Endothelial cell of umbilical vein (primary cell): Measurements from ENCODE around the gene ADCY5. TPM values are rescaled to one million over a fixed set of nuclear protein-coding genes. Genes with fewer than 3 reads are reported as not detected.

ENCODE experiments used
- BruUV-seq: library from RNA; stranded (reverse); fragments of 400-500 nt; replicated peaks from 2 replicates; lab custom pipeline; 2021; lab: Mats Ljungman, UMichigan
- CTCF ChIA-PET: fragments of 300-600, 350-600 bp; sonication (Branson Sonifier 250); formaldehyde crosslinking; loops from one replicate; lab custom pipeline; 2021; ENCODE audit warnings: antibody characterized with exemption, inconsistent platforms; lab: Charles Lee
- POLR2A ChIA-PET: fragments of 300-600, 350-600 bp; sonication (Branson Sonifier 250); formaldehyde crosslinking; loops from one replicate; lab custom pipeline; 2021; ENCODE audit warnings: antibody characterized with exemption, inconsistent platforms; lab: Charles Lee
- DNase-seq: peaks from one replicate; pipeline ENCODE4 v3.0.0-alpha.2; 2011; ENCODE audit warnings: low read depth, low spot score
- FAIRE-seq: peaks from 2 replicates; lab custom pipeline; 2011; peaks lifted over from hg19 to GRCh38; lab: Jason Lieb, UNC
- H2AFZ ChIP-seq: 2 replicates; pipeline ENCODE4 v1.6.0; 2012; ENCODE audit warnings: low read depth, low read length, control low read depth, inconsistent platforms
- H3K27ac ChIP-seq: 2 replicates; pipeline ENCODE4 v1.5.1; 2011; ENCODE audit warnings: low read depth, mild to moderate bottlenecking, control low read depth, low read length, moderate library complexity; ENCODE audit not compliant: insufficient read depth
- H3K27me3 ChIP-seq, 2 experiments: 2 replicates each; pipeline versions ENCODE4 v1.6.0 to v1.6.1; 2011; ENCODE audit warnings: low read length in 2 of 2, mixed read lengths in 1 of 2; ENCODE audit not compliant: control insufficient read depth in 2 of 2, insufficient read depth in 2 of 2
- H3K36me3 ChIP-seq, 2 experiments: 2 replicates in 1 of 2; 3 replicates in 1 of 2; pipeline ENCODE4 v1.5.1; 2011; ENCODE audit warnings: low read length in 2 of 2, mild to moderate bottlenecking in 1 of 2, moderate library complexity in 1 of 2; ENCODE audit not compliant: control insufficient read depth in 2 of 2, insufficient read depth in 2 of 2; ENCODE audit errors: extremely low read depth in 1 of 2
- H3K4me1 ChIP-seq: 3 replicates; pipeline ENCODE4 v1.5.1; 2011; ENCODE audit warnings: mild to moderate bottlenecking, low read length; ENCODE audit not compliant: control insufficient read depth, insufficient read depth; ENCODE audit errors: extremely low read depth
- H3K4me2 ChIP-seq: 2 replicates; pipeline ENCODE4 v1.6.1; 2011; ENCODE audit warnings: low read length, control low read depth, mixed read lengths; ENCODE audit not compliant: insufficient read depth
- H3K4me3 ChIP-seq, 3 experiments: fragments of 200-600 bp in 1 of 3; sonication (generic), shearing (Covaris generic) in 1 of 3; replicated peaks in 1 of 3; 2 replicates each; pipeline ENCODE4 v1.5.1; 2011 to 2016; ENCODE audit warnings: control low read depth in 3 of 3, low read length in 3 of 3, mild to moderate bottlenecking in 2 of 3, inconsistent platforms in 1 of 3, low read depth in 1 of 3, moderate library complexity in 1 of 3; ENCODE audit not compliant: insufficient read depth in 1 of 3
- H3K79me2 ChIP-seq: 2 replicates; pipeline ENCODE4 v1.6.0; 2012; ENCODE audit warnings: low read length, inconsistent platforms; ENCODE audit not compliant: control insufficient read depth, insufficient read depth
- H3K9ac ChIP-seq: replicated peaks from 2 replicates; pipeline ENCODE3; 2011; ENCODE audit warnings: low read length, control low read depth; ENCODE audit not compliant: insufficient read depth; ENCODE audit errors: extremely low read depth
- H3K9me1 ChIP-seq: replicated peaks from 3 replicates; pipeline ENCODE4 v1.6.0; 2011; ENCODE audit warnings: mild to moderate bottlenecking, low read length; ENCODE audit not compliant: control insufficient read depth, insufficient read depth; ENCODE audit errors: extremely low read depth
- H3K9me3 ChIP-seq: replicated peaks from 2 replicates; pipeline ENCODE4 v1.5.1; 2012; ENCODE audit warnings: low read length, inconsistent platforms; ENCODE audit not compliant: control insufficient read depth, insufficient read depth
- H4K20me1 ChIP-seq: replicated peaks from 2 replicates; pipeline ENCODE3; 2011; ENCODE audit warnings: mild to moderate bottlenecking, low read length; ENCODE audit not compliant: control insufficient read depth, insufficient read depth; ENCODE audit errors: extremely low read depth
- CTCF ChIP-seq, 2 donors: IDR thresholded peaks; 1 replicate in 1 of 2; 2 replicates in 1 of 2; pipeline ENCODE4 v1.5.1; 2011; ENCODE audit warnings: low read length in 2 of 2, mild to moderate bottlenecking in 2 of 2, moderate library complexity in 2 of 2, control low read depth in 1 of 2, inconsistent platforms in 1 of 2, low read depth in 1 of 2; ENCODE audit not compliant: insufficient read depth in 1 of 2; ENCODE audit errors: extremely low read depth in 1 of 2
- EZH2 ChIP-seq: IDR thresholded peaks from 2 replicates; pipeline ENCODE4 v1.6.1; 2012; ENCODE audit warnings: borderline replicate concordance, low read depth, mild to moderate bottlenecking, moderate library complexity, low read length, inconsistent platforms; ENCODE audit not compliant: severe bottlenecking
- FOS ChIP-seq: IDR thresholded peaks from 2 replicates; pipeline ENCODE4 v1.6.1; 2011; ENCODE audit warnings: mild to moderate bottlenecking, low read length, moderate library complexity, borderline replicate concordance; ENCODE audit not compliant: insufficient read depth
- GATA2 ChIP-seq: IDR thresholded peaks from 2 replicates; pipeline ENCODE4 v1.7.0; 2011; ENCODE audit warnings: low read depth, mild to moderate bottlenecking, moderate library complexity, mixed read lengths, low read length; ENCODE audit not compliant: insufficient read length, insufficient read depth
- JUN ChIP-seq: IDR thresholded peaks from 2 replicates; pipeline ENCODE4 v1.6.1; 2011; ENCODE audit warnings: borderline replicate concordance, low read depth; ENCODE audit not compliant: insufficient read length, insufficient read depth
- MAX ChIP-seq: IDR thresholded peaks from 2 replicates; pipeline ENCODE4 v1.6.1; 2011; ENCODE audit not compliant: insufficient read depth, insufficient read length
- MYC ChIP-seq: IDR thresholded peaks from one replicate; pipeline ENCODE4 v1.6.1; 2011; ENCODE audit warnings: mild to moderate bottlenecking, low read depth, low read length
- POLR2A ChIP-seq: IDR thresholded peaks from 2 replicates; pipeline ENCODE4 v1.6.1; 2012; ENCODE audit warnings: low read depth, mild to moderate bottlenecking, control low read depth, low read length
- POLR2AphosphoS5 ChIP-seq: IDR thresholded peaks from 2 replicates; pipeline ENCODE4 v1.6.1; 2012; ENCODE audit warnings: low read depth, mild to moderate bottlenecking, control low read depth, low read length, moderate library complexity; ENCODE audit not compliant: insufficient read depth
- dilution Hi-C: fragments of 300-500 bp; cut with MboI; formaldehyde crosslinking; loops from one replicate; pipeline ENCODE4 v1.15.0; 2019; ENCODE audit warnings: low sequenced_read_pairs; ENCODE audit not compliant: extremely low pct_ligation_motif_present
- intact Hi-C: fragments of 100-400 bp; cut with micrococcal nuclease; formaldehyde crosslinking; loops from one replicate; pipeline ENCODE4 v1.10.0; 2022
- polyA plus RNA-seq, 4 experiments: library from polyadenylated mRNA; depleted of rRNA in 3 of 4; stranded (reverse) in 3 of 4; unstranded in 1 of 4; fragments of >200 nt; gene quantifications; 2 replicates each; pipeline versions ENCODE4 v1.2.1 to v1.2.3, GENCODE V29; 2011 to 2012; ENCODE audit warnings: missing spikeins in 1 of 4
- total RNA-seq: library from RNA; stranded (reverse); gene quantifications from 2 replicates; pipeline ENCODE4 v1.2.3, GENCODE V29; 2021

ADCY5 gene
- total and polyA plus RNA-seq, 2 donors (not counting 3 experiments of a cell fraction or from before 2014, with no cell fraction given) = 0.01 TPM; not detected in 1

- no peaks in the 10 kb centered on the region for H4K20me1 ChIP-seq
- no peak overlapping the region for H3K4me2 ChIP-seq
- no peak for TF ChIP-seq FOS
- TF ChIP-seq CTCF (IDR thresholded peaks at IDR 0.05; ENCODE audit: extremely low read depth in 1 of 2, insufficient read depth in 1 of 2, low read depth in 1 of 2, low read length in 2 of 2) = no peak
- TF ChIP-seq POLR2AphosphoS5 = no peak
- no peak for TF ChIP-seq GATA2
- no peak for TF ChIP-seq MYC
- no peak for TF ChIP-seq POLR2A
- H2AFZ ChIP-seq = no peak overlapping the region
- no peak for DNase-seq
- no peaks in the 10 kb centered on the region for H3K79me2 ChIP-seq
- BruUV-seq = no TSS peak
- intact Hi-C loops = no loop called here
- ChIA-PET CTCF (interaction anchor here (0.8 to 4.4 kb wide), 3 partner anchors 39 to 275 kb away, joined by 3 to 24 read pairs (median 5); no protein-coding TSS in a partner anchor), POLR2A (no interaction called here)
- no peaks in the 10 kb centered on the region for H3K9me1 ChIP-seq
- H3K4me3 ChIP-seq = no peak overlapping the region
- dilution Hi-C loops = no loop called here
- H3K27ac ChIP-seq = no peak overlapping the region
- H3K36me3 ChIP-seq = no peaks in the 10 kb centered on the region
- H3K27me3 ChIP-seq = no peaks in the 10 kb centered on the region
- no peak overlapping the region for H3K9ac ChIP-seq
- H3K9me3 ChIP-seq = no peaks in the 10 kb centered on the region
- H3K4me1 ChIP-seq = no peaks in the 10 kb centered on the region
- no peak for FAIRE-seq
These were observed 163.4 kb downstream of the ADCY5 start for GRCh38 chr3:123285479-123285878.

- TF ChIP-seq GATA2 = no peak
- TF ChIP-seq CTCF (IDR thresholded peaks at IDR 0.05; ENCODE audit: extremely low read depth in 1 of 2, insufficient read depth in 1 of 2, low read depth in 1 of 2, low read length in 2 of 2) = no peak
- no peak for TF ChIP-seq FOS
- TF ChIP-seq MYC = no peak
- TF ChIP-seq POLR2A = no peak
- TF ChIP-seq EZH2 = no peak
- TF ChIP-seq MAX = no peak
- TF ChIP-seq POLR2AphosphoS5 = no peak
- no peak for TF ChIP-seq JUN
- Histone ChIP-seq H3K36me3 (no peaks in the 10 kb centered on the region), H4K20me1 (no peaks in the 10 kb centered on the region), H3K4me2 (no peak overlapping the region), H3K9ac (no peak overlapping the region), H3K79me2 (no peaks in the 10 kb centered on the region), H3K4me3 (no peak overlapping the region), H2AFZ (no peak overlapping the region), H3K4me1 (no peaks in the 10 kb centered on the region), H3K27ac (no peak overlapping the region), H3K27me3 (no peaks in the 10 kb centered on the region), H3K9me3 (no peaks in the 10 kb centered on the region), H3K9me1 (no peaks in the 10 kb centered on the region)
- no peak for FAIRE-seq
- intact Hi-C loops = no loop called here
- ChIA-PET POLR2A (no interaction called here), CTCF (interaction anchor here (0.8 to 4.4 kb wide), 3 partner anchors 39 to 275 kb away, joined by 3 to 24 read pairs (median 5); no protein-coding TSS in a partner anchor)
- BruUV-seq = no TSS peak
- DNase-seq = no peak
- dilution Hi-C loops = no loop called here
These were observed 163.8 kb downstream of the ADCY5 start for GRCh38 chr3:123285066-123285465.
